GM08714 (cell line): Measurements from ENCODE around the gene ASMT.
A peak's percentile ranks its signal among the peaks of the same experiment; 100 is the strongest.
"Not testable (repeated sequence)": the region's sequence is repeated elsewhere in the genome, so short reads cannot be mapped to it uniquely, and the experiment has no call there.

Experiments used
- H3K4me3 ChIP-seq: fragments of 200-500 bp; sonication (Bioruptor generic); 2 replicates; pipeline ENCODE4 v1.5.1; 2014; ENCODE audit warnings: mild to moderate bottlenecking, low read length, inconsistent platforms
- ZNF274 ChIP-seq: IDR thresholded peaks from 2 replicates; pipeline ENCODE4 v1.6.1; 2012; ENCODE audit warnings: mild to moderate bottlenecking, low read depth, low read length

The ASMT gene

GRCh38 chrX:1614927-1615326 is at the start of gene ASMT:
Gene ASMT (plus strand): TSS chrX:1615059. CDS start chrX:1615200, 141 bp downstream.
- TF ChIP-seq ZNF274, result no peak
- H3K4me3 ChIP-seq, result no peak within 1 kb of the TSS

- not testable (repeated sequence) for H3K4me3 ChIP-seq
Measured at GRCh38 chrX:1574181-1574580, 40.7 kb upstream of the ASMT start.

- TF ChIP-seq ZNF274, result no peak
- no peak overlapping the region for H3K4me3 ChIP-seq
Measured at GRCh38 chrX:1576201-1576992, 38.5 kb upstream of the ASMT start.

DNA sequence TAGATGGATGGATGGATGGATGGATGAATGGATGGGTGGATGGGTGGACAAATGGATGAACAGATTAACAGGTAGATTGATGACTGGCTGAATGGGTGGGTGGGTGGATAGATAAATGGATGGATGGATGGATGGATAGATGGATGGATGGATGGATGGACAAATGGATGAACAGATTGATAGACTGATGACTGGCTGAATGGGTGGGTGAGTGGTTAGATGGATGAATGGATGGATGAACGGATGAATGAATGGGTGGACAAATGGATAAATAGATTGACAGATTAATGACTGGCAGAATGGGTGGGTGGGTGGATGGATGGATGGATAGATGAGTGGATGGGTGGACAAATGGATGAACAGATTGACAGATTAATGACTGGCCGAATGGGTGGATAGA is 37.0 kb upstream of the ASMT start:
- H3K4me3 ChIP-seq, result no peak overlapping the region
- TF ChIP-seq ZNF274, result no peak

DNA sequence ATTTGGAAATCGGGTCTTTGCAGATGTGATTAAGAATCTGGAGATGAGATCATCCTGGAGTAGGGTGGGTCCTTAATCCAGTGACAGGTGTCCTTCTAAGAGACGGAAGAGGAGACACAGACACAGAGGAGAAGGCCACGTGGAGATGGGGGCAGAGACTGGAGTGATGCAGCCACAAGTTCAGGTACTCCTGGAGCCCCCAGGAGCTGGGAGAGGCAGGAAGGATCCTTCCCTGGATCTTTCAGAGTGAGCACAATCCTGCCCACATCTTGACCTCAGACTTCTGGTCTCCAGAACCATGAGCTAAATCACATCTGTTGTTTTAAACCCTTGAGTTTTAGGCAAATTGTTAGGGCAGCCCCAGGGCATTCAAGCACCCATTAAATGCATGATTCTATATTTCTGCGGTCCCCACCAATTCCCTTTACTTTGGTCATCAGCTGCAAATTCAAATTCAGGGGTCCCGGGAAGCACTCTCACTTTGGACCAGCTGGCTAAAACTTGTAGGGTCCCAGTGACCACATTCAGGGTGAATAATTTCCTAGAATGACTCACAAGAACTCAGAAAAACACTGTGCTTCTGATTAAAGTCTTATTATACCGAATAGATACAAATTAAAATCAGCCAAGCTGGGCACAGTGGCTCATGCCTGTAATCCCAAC is 36.2 kb upstream of the ASMT start:
- H3K4me3 ChIP-seq, result no peak overlapping the region
- no peak for TF ChIP-seq ZNF274

GRCh38 chrX:1581132-1581531 is 33.7 kb upstream of the ASMT start:
- H3K4me3 ChIP-seq, result no peak overlapping the region
- no peak for TF ChIP-seq ZNF274

DNA sequence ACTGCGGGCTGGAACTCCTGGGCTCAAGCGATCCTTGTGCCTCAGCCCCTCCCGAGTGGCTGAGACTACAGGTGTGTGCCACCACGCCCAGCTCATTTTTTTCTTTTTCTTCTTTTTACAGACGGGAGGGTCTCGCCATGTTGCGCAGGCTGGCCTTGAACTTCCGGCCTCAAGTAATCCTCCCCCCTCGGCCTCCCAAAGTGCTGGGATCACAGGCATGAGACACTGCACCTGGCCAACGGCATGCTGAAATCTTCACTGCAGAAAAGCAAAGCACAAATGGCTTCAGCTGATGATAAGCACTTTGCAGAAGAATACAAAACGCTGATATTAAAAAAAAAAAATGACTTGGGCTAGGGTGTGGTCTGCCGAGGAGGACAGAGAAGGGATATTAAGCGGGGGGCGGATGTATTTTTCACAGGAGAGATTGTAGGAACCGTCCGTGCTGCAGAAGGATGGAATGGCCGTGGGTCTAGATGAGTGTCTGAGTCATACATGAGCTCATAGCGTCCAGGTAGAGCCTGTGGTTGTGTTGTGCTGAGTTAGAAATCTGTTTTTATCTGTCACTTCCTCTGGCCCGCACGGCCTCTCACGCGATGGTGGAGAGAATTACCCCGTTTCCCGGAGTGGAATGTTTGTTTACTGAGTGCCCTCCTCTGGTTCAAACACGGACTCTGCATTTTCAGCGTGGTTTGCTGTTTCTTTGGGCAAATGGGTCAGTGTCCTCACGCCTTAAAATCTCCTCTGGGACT is 32.0 kb upstream of the ASMT start:
- no peak overlapping the region for H3K4me3 ChIP-seq
- no peak for TF ChIP-seq ZNF274

DNA sequence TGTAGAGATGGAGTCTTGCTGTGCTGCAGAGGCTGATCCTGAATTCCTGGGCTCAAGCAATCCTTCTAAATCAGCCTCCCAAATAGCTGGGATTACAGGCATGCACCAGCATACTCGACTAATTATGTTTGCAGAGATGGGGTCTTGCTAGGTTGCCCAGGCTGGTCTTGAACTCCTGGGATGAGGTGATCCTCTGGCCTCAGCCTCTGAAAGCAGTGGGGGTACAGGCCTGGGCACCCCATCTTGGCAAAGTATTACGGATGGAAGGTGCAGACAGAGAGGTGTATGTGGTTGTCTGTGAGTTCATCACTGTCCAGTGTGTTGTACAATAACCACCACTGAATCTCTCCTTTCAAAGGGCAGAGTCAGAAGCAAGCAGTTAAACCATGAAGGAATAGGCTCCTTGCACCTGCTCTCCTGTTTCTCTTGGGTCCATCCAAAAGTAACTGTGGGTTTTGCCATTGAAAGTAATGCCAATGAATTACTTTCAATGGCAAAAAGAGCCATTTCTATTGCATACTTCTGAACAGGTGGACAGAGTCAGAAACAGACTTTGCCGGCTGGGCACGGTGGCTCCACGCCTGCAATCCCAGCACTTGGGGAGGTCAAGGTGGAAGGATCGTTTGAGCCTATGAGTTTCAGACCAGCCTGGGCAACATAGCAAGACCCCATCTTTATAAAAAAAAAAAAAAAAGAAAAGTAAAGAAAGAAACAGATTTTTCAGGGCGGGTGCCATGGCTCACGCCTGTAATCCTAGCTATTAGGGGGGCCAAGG is 30.4 kb upstream of the ASMT start:
- TF ChIP-seq ZNF274, result no peak

GRCh38 chrX:1587161-1587560 is 27.7 kb upstream of the ASMT start:
- H3K4me3 ChIP-seq, result no peak overlapping the region
- TF ChIP-seq ZNF274, result no peak

More for the DNA sequence above, 30.4 kb upstream of the ASMT start:
- no peak overlapping the region for H3K4me3 ChIP-seq

- no peak for TF ChIP-seq ZNF274
- H3K4me3 ChIP-seq, result no peak overlapping the region
Measured at GRCh38 chrX:1589356-1590130, 25.3 kb upstream of the ASMT start.

GRCh38 chrX:1591102-1591862 is 23.6 kb upstream of the ASMT start, which contains the start of gene AKAP17A:
Gene AKAP17A (plus strand): TSS chrX:1591604. CDS start chrX:1593463, 1,859 bp downstream.
- peak within 1 kb of the TSS; percentile 89 for H3K4me3 ChIP-seq
- no peak for TF ChIP-seq ZNF274

- no peak for TF ChIP-seq ZNF274
- H3K4me3 ChIP-seq, result peak overlapping the region; percentile 89
Measured at GRCh38 chrX:1591863-1592469, 22.9 kb upstream of the ASMT start.
